ENCODE data around the gene DUSP5. TPM values are rescaled to one million over a fixed set of nuclear protein-coding genes. Genes with fewer than 3 reads are reported as not detected.

The DUSP5 gene
- total and polyA plus RNA-seq, 10 of the 15 experiments (the other 5 are each of a cell fraction or from before 2014, with no cell fraction given): 2.1 to 95.9 (median 23.4) TPM

GRCh38 chr10:110560012-110560411, 62.3 kb downstream of the DUSP5 start:
- ChIA-PET RAD21 (ENCODE audit: unreplicated experiment) (interaction anchor here (0.7 to 1.3 kb wide), 3 partner anchors 9 to 1441 kb away, joined by 3 read pairs; no protein-coding TSS in a partner anchor), CTCF (interaction anchor here (0.8 to 3.8 kb wide), 12 partner anchors 10 to 255 kb away, joined by 3 to 17 read pairs (median 4); partner anchors contain the start of gene SMNDC1), SMC1A (ENCODE audit: uncharacterized antibody, unreplicated experiment) (interaction anchor here (0.6 to 2.1 kb wide), 9 partner anchors 8 to 271 kb away, joined by 3 to 7 read pairs (median 4); no protein-coding TSS in a partner anchor), POLR2A (interaction anchor here (0.9 kb wide), 1 partner anchor 13 kb away, joined by 4 read pairs; no protein-coding TSS in a partner anchor)
- H2AFZ ChIP-seq (ENCODE audit: control insufficient read depth, low read depth, low read length): no peak overlapping the region
- DNase-seq (ENCODE audit: low read depth, low spot score) (no peak), ATAC-seq (no peak), FAIRE-seq (no peak)
- in situ Hi-C loops (cut with MboI) (no loop called here), intact Hi-C loops (cut with micrococcal nuclease; ENCODE audit: unreplicated experiment) (no loop called here)
- H3K79me2 ChIP-seq (ENCODE audit: control insufficient read depth, insufficient read depth, low read length): no peaks in the 10 kb centered on the region
- BruUV-seq (replicated peaks): no TSS peak
- H3K27ac ChIP-seq (ENCODE audit: control insufficient read depth, insufficient read depth): no peak overlapping the region
- H3K36me3 ChIP-seq (ENCODE audit: control insufficient read depth in 2 of 2, insufficient read depth in 2 of 2, low read length in 1 of 2): no peaks in the 10 kb centered on the region
- no peaks in the 10 kb centered on the region for H4K20me1 ChIP-seq (ENCODE audit: control insufficient read depth, insufficient read depth)
- H3K4me2 ChIP-seq (ENCODE audit: control insufficient read depth, insufficient read depth): no peak overlapping the region
- H3K27me3 ChIP-seq (replicated peaks in 1 of 2; ENCODE audit: control insufficient read depth in 2 of 2, insufficient read depth in 2 of 2, low read length in 1 of 2): no peaks in the 10 kb centered on the region
- TF ChIP-seq ESRRA (IDR thresholded peaks at IDR 0.05; ENCODE audit: low read length): no peak
- TF ChIP-seq KDM1A (IDR thresholded peaks at IDR 0.05; ENCODE audit: borderline replicate concordance): no peak
- TF ChIP-seq BCL11A (IDR thresholded peaks at IDR 0.05; ENCODE audit: low read depth, low read length): no peak
- TF ChIP-seq HDAC6 (IDR thresholded peaks at IDR 0.05; ENCODE audit: unreplicated experiment): no peak
- no peak for TF ChIP-seq SRF (IDR thresholded peaks at IDR 0.05; ENCODE audit: low read depth in 2 of 2, low read length in 2 of 2)
- no peak for TF ChIP-seq ATF2 (IDR thresholded peaks at IDR 0.05; ENCODE audit: low read length)
- no peak for TF ChIP-seq ZBTB33 (IDR thresholded peaks at IDR 0.05)
- 81% methylated on average over 7 of the region's 8 CpGs for WGBS (ENCODE audit: insufficient coverage, insufficient replicate concordance, low lambda C conversion rate, missing lambda C conversion rate)
- H3K9me3 ChIP-seq (replicated peaks; ENCODE audit: control insufficient read depth, insufficient read depth, low read length): no peaks in the 10 kb centered on the region; the same call in 2 of the 3 replicates
- no peaks in the 10 kb centered on the region for H3K4me1 ChIP-seq (ENCODE audit: control insufficient read depth, insufficient read depth, low read length)
- no peak overlapping the region for H3K4me3 ChIP-seq
- H3K9ac ChIP-seq (ENCODE audit: control insufficient read depth, insufficient read depth, low read length): no peak overlapping the region

Other genes with a start within 250 kb of the DUSP5 start
- gene SMNDC1, start 193.0 kb upstream of the DUSP5 start, total RNA-seq (2014; rRNA removed): 4.6 and 7.8 TPM in 2 replicates
- 11.0 and 12.3 TPM in 2 replicates for gene SMNDC1, start 193.0 kb upstream of the DUSP5 start, total RNA-seq (2014; rRNA removed; fragmentation: Illumina TruSeq; extraction: Trizol)
- 32.8 and 37.2 TPM in 2 replicates for gene SMNDC1, start 193.0 kb upstream of the DUSP5 start, total RNA-seq (2021)
- 17.1 and 25.3 TPM in 2 replicates for gene SMNDC1, start 193.0 kb upstream of the DUSP5 start, polyA plus RNA-seq (2011; rRNA removed)
- gene SMNDC1, start 193.0 kb upstream of the DUSP5 start, polyA plus RNA-seq (2014; fragmentation: Illumina TruSeq; extraction: Trizol): 35.3 and 44.0 TPM in 2 replicates
- 10 to 100 TPM; 10.1 to 12.9 TPM for gene SMNDC1, start 193.0 kb upstream of the DUSP5 start, polyA plus RNA-seq (2014; fragmentation: Nextera tagmentation; extraction: Ambion mirVana)
- gene SMNDC1, start 193.0 kb upstream of the DUSP5 start, polyA plus RNA-seq (2014; rRNA removed): 12.5 and 19.1 TPM in 2 replicates
- gene SMNDC1, start 193.0 kb upstream of the DUSP5 start, polyA plus RNA-seq (2016; fragmentation: Nextera tagmentation; extraction: Ambion mirVana): 10 to 100 TPM; 22.7 to 26.5 TPM
- 33.0 and 41.9 TPM in 2 replicates for gene SMC3, start 69.8 kb downstream of the DUSP5 start, total RNA-seq (2014; rRNA removed)
- 82.0 and 83.4 TPM in 2 replicates for gene SMC3, start 69.8 kb downstream of the DUSP5 start, total RNA-seq (2014; rRNA removed; fragmentation: Illumina TruSeq; extraction: Trizol)
- gene SMC3, start 69.8 kb downstream of the DUSP5 start, total RNA-seq (2021): 53.7 TPM in 2 replicates
- 30.4 and 47.0 TPM in 2 replicates for gene SMC3, start 69.8 kb downstream of the DUSP5 start, polyA plus RNA-seq (2011; rRNA removed)
- gene SMC3, start 69.8 kb downstream of the DUSP5 start, polyA plus RNA-seq (2014; fragmentation: Illumina TruSeq; extraction: Trizol): 81.0 and 96.8 TPM in 2 replicates
- 10 to 100 TPM; 31.0 to 43.0 TPM for gene SMC3, start 69.8 kb downstream of the DUSP5 start, polyA plus RNA-seq (2014; fragmentation: Nextera tagmentation; extraction: Ambion mirVana)
- 30.6 and 37.7 TPM in 2 replicates for gene SMC3, start 69.8 kb downstream of the DUSP5 start, polyA plus RNA-seq (2014; rRNA removed)
- gene SMC3, start 69.8 kb downstream of the DUSP5 start, polyA plus RNA-seq (2016; fragmentation: Nextera tagmentation; extraction: Ambion mirVana): 100 to 1,000 TPM; 120 to 123 TPM
- gene RBM20, start 146.4 kb downstream of the DUSP5 start, total RNA-seq (2014; rRNA removed): 0.05 and 0.17 TPM in 2 replicates
- gene RBM20, start 146.4 kb downstream of the DUSP5 start, total RNA-seq (2014; rRNA removed; fragmentation: Illumina TruSeq; extraction: Trizol): 0.13 and 0.28 TPM in 2 replicates
- 0.13 and 0.26 TPM in 2 replicates for gene RBM20, start 146.4 kb downstream of the DUSP5 start, total RNA-seq (2021)
- gene RBM20, start 146.4 kb downstream of the DUSP5 start, polyA plus RNA-seq (2011; rRNA removed): 0.09 and 0.16 TPM in 2 replicates
- 0.22 and 0.24 TPM in 2 replicates for gene RBM20, start 146.4 kb downstream of the DUSP5 start, polyA plus RNA-seq (2014; fragmentation: Illumina TruSeq; extraction: Trizol)
- under 1 TPM; 0.04 to 0.05 TPM for gene RBM20, start 146.4 kb downstream of the DUSP5 start, polyA plus RNA-seq (2014; fragmentation: Nextera tagmentation; extraction: Ambion mirVana)
- gene RBM20, start 146.4 kb downstream of the DUSP5 start, polyA plus RNA-seq (2014; rRNA removed): 0.09 and 0.20 TPM in 2 replicates
- under 1 TPM; 0.05 to 0.12 TPM for gene RBM20, start 146.4 kb downstream of the DUSP5 start, polyA plus RNA-seq (2016; fragmentation: Nextera tagmentation; extraction: Ambion mirVana)